K562 (cell line): ENCODE data around the gene OBSL1. TPM values are rescaled to one million over a fixed set of nuclear protein-coding genes. Genes with fewer than 3 reads are reported as not detected.

ENCODE experiments used
- CREB5 ChIP-seq: fragments of 250-450 bp; sonication (Bioruptor Pico); IDR thresholded peaks from 2 replicates; pipeline ENCODE4 v1.5.0; 2020; ENCODE audit warnings: mild to moderate bottlenecking
- EHMT2 ChIP-seq: fragments of 450-650 bp; IDR thresholded peaks from 2 replicates; pipeline ENCODE4 v1.6.1; 2018; ENCODE audit warnings: antibody characterized with exemption
- ELK1 ChIP-seq: sonication (generic); formaldehyde crosslinking; IDR thresholded peaks from 2 replicates; pipeline ENCODE4 v1.8.1; 2022; ENCODE audit warnings: missing genetic modification reagents
- HDGF ChIP-seq: fragments of 450-650 bp; IDR thresholded peaks from 2 replicates; pipeline ENCODE4 v1.6.1; 2016
- NBN ChIP-seq: fragments of 450-650 bp; IDR thresholded peaks from 2 replicates; pipeline ENCODE4 v1.6.1; 2016; ENCODE audit warnings: low read depth, mild to moderate bottlenecking
- NFATC3 ChIP-seq: fragments of 450-650 bp; IDR thresholded peaks from 2 replicates; pipeline ENCODE4 v1.6.1; 2017; ENCODE audit warnings: mild to moderate bottlenecking
- NUFIP1 ChIP-seq: fragments of 450-650 bp; IDR thresholded peaks from 2 replicates; pipeline ENCODE4 v1.6.1; 2018; ENCODE audit not compliant: partially characterized antibody
- SNRNP70 ChIP-seq: fragments of 200-400 bp; formaldehyde crosslinking; optimal IDR thresholded peaks from 2 replicates; pipeline ENCODE3; 2017; ENCODE audit warnings: low read depth, low read length
- TEAD4 ChIP-seq, 2 experiments: sonication (generic) in 1 of 2; formaldehyde crosslinking in 1 of 2; IDR thresholded peaks; 2 replicates each; pipeline versions ENCODE4 v1.6.1 to v1.8.0; 2012 to 2022; ENCODE audit warnings: borderline replicate concordance in 1 of 2, inconsistent platforms in 1 of 2, low read length in 1 of 2, mild to moderate bottlenecking in 1 of 2, missing genetic modification reagents in 1 of 2
- ZBTB12 ChIP-seq: fragments of 250-450 bp; sonication (Bioruptor Pico); IDR thresholded peaks from 2 replicates; pipeline ENCODE4 v1.4.0; 2020
- ZNF133 ChIP-seq: fragments of 250-450 bp; sonication (Bioruptor Pico); IDR thresholded peaks from 2 replicates; pipeline ENCODE4 v1.4.0; 2020; ENCODE audit warnings: mild to moderate bottlenecking
- ZNF75A ChIP-seq: fragments of 450-650 bp; formaldehyde crosslinking; IDR thresholded peaks from 2 replicates; pipeline ENCODE4 v1.4.0; 2020; ENCODE audit warnings: mild to moderate bottlenecking
- polyA plus RNA-seq, 8 experiments: library from polyadenylated mRNA; depleted of rRNA in 4 of 8; stranded (reverse) in 5 of 8; unstranded in 3 of 8; fragments of >200 nt; fragmentation: Nextera tagmentation in 2 of 8; fragmentation: Illumina TruSeq in 1 of 8; extraction: Ambion mirVana in 2 of 8; extraction: Trizol in 1 of 8; gene quantifications; 2 replicates each; pipeline versions ENCODE4 v1.2.1 to v1.2.3, GENCODE V29; 2011 to 2014; ENCODE audit warnings: inconsistent platforms in 1 of 8, missing spikeins in 1 of 8
- total RNA-seq, 7 experiments: library from RNA; depleted of rRNA in 6 of 7; stranded (reverse); fragments of >200 nt in 6 of 7; fragmentation: Illumina TruSeq in 2 of 7; extraction: Trizol in 2 of 7; gene quantifications; 2 replicates each; pipeline versions ENCODE4 v1.2.1 to v1.2.3, GENCODE V29; 2011 to 2021; ENCODE audit warnings: low replicate concordance in 1 of 7
- TF ChIP-seq, protein P1 (sequence below), 2 experiments: fragments of 450-650 bp; IDR thresholded peaks; 2 replicates each; pipeline ENCODE4 v1.6.1; 2018; ENCODE audit warnings: mild to moderate bottlenecking in 2 of 2, low read depth in 1 of 2; ENCODE audit not compliant: partially characterized antibody in 2 of 2
- TF ChIP-seq, protein P2 (sequence below), 2 experiments: fragments of 450-650 bp in 1 of 2; sonication (generic) in 1 of 2; formaldehyde crosslinking; conservative IDR thresholded peaks; 2 replicates each; pipeline versions ENCODE4 v1.4.0 to v1.8.1; 2020 to 2022; ENCODE audit warnings: mild to moderate bottlenecking in 1 of 2, missing genetic modification reagents in 1 of 2
- TF ChIP-seq, protein P3 (sequence below): IDR thresholded peaks from 2 replicates; pipeline ENCODE4 v1.6.1; 2012; ENCODE audit warnings: low read depth, low read length, improper control_type of control experiment, borderline replicate concordance

The OBSL1 gene
- total and polyA plus RNA-seq, 9 of the 15 experiments (the other 6 are each of a cell fraction or from before 2014, with no cell fraction given): 1.2 to 26.6 (median 8.6) TPM

DNA sequence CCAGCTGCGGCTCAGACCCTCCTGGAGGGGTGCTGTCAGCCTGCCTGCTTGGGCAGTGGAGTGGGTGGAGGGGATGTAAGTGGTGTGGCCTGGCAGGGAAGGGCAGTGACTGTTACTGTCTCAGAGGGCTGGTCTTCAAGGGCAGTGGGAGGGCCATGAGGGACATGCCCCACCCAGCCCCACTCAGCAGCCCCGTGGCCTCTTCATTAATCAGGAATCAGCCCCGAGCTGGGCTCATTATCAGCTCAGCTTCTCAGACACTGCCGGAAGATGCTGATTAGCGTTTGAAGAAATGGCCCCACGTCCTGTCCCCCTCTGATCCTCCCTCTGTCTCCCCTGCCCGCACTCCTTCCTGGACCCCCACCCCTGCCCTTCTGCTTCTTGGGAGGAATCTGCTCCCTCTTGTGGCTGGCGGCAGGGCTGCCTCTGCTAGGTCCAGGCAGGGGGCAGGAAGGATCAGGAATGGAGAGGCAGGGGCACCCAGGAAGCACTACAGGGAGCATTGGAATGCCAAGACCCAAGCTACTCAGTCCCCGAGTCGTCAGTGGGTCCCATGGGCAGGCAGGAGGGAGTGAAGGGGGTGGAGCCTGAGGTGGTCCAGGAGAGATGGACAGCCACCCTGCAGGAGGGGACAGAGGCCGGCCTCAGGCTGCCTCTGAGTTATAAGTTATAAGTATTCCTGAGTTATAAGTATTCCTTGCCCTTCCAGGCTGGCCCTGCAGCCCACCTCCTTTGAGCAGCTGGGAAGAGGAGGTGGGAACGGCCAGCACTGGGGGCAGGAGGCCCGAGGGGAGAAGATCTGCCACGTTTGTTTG, 50.1 kb downstream of the OBSL1 start (continued):
- TF ChIP-seq ZBTB12 (CRISPR knock-in tag) (no peak), EHMT2 (no peak), NBN (peak; percentile 66; the same call in 1 of the 2 replicates), NFATC3 (no peak), ZNF133 (CRISPR knock-in tag) (no peak), CREB5 (CRISPR knock-in tag) (no peak), HDGF (0 out of 2 replicates have a peak, but pooled peaks have one; percentile 42), ZNF75A (no peak), NUFIP1 (no peak), ELK1 (CRISPR knock-in tag) (no peak), TEAD4 (IDR thresholded peaks at IDR 0.05; ENCODE audit: low read length) (peak; percentile 77), TEAD4 (CRISPR knock-in tag; IDR thresholded peaks at IDR 0.05; ENCODE audit: borderline replicate concordance) (no peak), SNRNP70 (no peak)
- TF ChIP-seq, protein P1, sequence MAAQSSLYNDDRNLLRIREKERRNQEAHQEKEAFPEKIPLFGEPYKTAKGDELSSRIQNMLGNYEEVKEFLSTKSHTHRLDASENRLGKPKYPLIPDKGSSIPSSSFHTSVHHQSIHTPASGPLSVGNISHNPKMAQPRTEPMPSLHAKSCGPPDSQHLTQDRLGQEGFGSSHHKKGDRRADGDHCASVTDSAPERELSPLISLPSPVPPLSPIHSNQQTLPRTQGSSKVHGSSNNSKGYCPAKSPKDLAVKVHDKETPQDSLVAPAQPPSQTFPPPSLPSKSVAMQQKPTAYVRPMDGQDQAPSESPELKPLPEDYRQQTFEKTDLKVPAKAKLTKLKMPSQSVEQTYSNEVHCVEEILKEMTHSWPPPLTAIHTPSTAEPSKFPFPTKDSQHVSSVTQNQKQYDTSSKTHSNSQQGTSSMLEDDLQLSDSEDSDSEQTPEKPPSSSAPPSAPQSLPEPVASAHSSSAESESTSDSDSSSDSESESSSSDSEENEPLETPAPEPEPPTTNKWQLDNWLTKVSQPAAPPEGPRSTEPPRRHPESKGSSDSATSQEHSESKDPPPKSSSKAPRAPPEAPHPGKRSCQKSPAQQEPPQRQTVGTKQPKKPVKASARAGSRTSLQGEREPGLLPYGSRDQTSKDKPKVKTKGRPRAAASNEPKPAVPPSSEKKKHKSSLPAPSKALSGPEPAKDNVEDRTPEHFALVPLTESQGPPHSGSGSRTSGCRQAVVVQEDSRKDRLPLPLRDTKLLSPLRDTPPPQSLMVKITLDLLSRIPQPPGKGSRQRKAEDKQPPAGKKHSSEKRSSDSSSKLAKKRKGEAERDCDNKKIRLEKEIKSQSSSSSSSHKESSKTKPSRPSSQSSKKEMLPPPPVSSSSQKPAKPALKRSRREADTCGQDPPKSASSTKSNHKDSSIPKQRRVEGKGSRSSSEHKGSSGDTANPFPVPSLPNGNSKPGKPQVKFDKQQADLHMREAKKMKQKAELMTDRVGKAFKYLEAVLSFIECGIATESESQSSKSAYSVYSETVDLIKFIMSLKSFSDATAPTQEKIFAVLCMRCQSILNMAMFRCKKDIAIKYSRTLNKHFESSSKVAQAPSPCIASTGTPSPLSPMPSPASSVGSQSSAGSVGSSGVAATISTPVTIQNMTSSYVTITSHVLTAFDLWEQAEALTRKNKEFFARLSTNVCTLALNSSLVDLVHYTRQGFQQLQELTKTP (IDR thresholded peaks at IDR 0.05; ENCODE audit: low read depth in 1 of 2, partially characterized antibody in 2 of 2): peak in 1 of 2 experiments; percentile 35
- TF ChIP-seq, protein P2, sequence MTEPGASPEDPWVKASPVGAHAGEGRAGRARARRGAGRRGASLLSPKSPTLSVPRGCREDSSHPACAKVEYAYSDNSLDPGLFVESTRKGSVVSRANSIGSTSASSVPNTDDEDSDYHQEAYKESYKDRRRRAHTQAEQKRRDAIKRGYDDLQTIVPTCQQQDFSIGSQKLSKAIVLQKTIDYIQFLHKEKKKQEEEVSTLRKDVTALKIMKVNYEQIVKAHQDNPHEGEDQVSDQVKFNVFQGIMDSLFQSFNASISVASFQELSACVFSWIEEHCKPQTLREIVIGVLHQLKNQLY (CRISPR knock-in tag; conservative IDR thresholded peaks at IDR 0.05): no peak
- TF ChIP-seq, protein P3, sequence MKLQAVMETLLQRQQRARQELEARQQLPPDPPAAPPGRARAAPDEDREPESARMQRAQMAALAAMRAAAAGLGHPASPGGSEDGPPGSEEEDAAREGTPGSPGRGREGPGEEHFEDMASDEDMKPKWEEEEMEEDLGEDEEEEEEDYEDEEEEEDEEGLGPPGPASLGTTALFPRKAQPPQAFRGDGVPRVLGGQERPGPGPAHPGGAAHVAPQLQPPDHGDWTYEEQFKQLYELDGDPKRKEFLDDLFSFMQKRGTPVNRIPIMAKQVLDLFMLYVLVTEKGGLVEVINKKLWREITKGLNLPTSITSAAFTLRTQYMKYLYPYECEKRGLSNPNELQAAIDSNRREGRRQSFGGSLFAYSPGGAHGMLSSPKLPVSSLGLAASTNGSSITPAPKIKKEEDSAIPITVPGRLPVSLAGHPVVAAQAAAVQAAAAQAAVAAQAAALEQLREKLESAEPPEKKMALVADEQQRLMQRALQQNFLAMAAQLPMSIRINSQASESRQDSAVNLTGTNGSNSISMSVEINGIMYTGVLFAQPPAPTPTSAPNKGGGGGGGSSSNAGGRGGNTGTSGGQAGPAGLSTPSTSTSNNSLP: peak; percentile 83; the same call in 1 of the 2 replicates
